Endothelial cell of umbilical vein (primary cell): ENCODE measurements around the gene PLD6. TPM values are rescaled to one million over a fixed set of nuclear protein-coding genes. Genes with fewer than 3 reads are reported as not detected.

Experiments
- BruUV-seq: library from RNA; stranded (reverse); fragments of 400-500 nt; replicated peaks from 2 replicates; lab custom pipeline; 2021; lab: Mats Ljungman, UMichigan
- CTCF ChIA-PET: fragments of 300-600, 350-600 bp; sonication (Branson Sonifier 250); formaldehyde crosslinking; loops from one replicate; lab custom pipeline; 2021; ENCODE audit warnings: antibody characterized with exemption, inconsistent platforms; lab: Charles Lee
- POLR2A ChIA-PET: fragments of 300-600, 350-600 bp; sonication (Branson Sonifier 250); formaldehyde crosslinking; loops from one replicate; lab custom pipeline; 2021; ENCODE audit warnings: antibody characterized with exemption, inconsistent platforms; lab: Charles Lee
- DNase-seq: peaks from one replicate; pipeline ENCODE4 v3.0.0-alpha.2; 2011; ENCODE audit warnings: low read depth, low spot score
- FAIRE-seq: peaks from 2 replicates; lab custom pipeline; 2011; peaks lifted over from hg19 to GRCh38; lab: Jason Lieb, UNC
- H2AFZ ChIP-seq: 2 replicates; pipeline ENCODE4 v1.6.0; 2012; ENCODE audit warnings: low read depth, low read length, control low read depth, inconsistent platforms
- H3K27ac ChIP-seq: 2 replicates; pipeline ENCODE4 v1.5.1; 2011; ENCODE audit warnings: low read depth, mild to moderate bottlenecking, control low read depth, low read length, moderate library complexity; ENCODE audit not compliant: insufficient read depth
- H3K27me3 ChIP-seq, 2 experiments: 2 replicates each; pipeline versions ENCODE4 v1.6.0 to v1.6.1; 2011; ENCODE audit warnings: low read length in 2 of 2, mixed read lengths in 1 of 2; ENCODE audit not compliant: control insufficient read depth in 2 of 2, insufficient read depth in 2 of 2
- H3K36me3 ChIP-seq, 2 experiments: 2 replicates in 1 of 2; 3 replicates in 1 of 2; pipeline ENCODE4 v1.5.1; 2011; ENCODE audit warnings: low read length in 2 of 2, mild to moderate bottlenecking in 1 of 2, moderate library complexity in 1 of 2; ENCODE audit not compliant: control insufficient read depth in 2 of 2, insufficient read depth in 2 of 2; ENCODE audit errors: extremely low read depth in 1 of 2
- H3K4me1 ChIP-seq: 3 replicates; pipeline ENCODE4 v1.5.1; 2011; ENCODE audit warnings: mild to moderate bottlenecking, low read length; ENCODE audit not compliant: control insufficient read depth, insufficient read depth; ENCODE audit errors: extremely low read depth
- H3K4me2 ChIP-seq: 2 replicates; pipeline ENCODE4 v1.6.1; 2011; ENCODE audit warnings: low read length, control low read depth, mixed read lengths; ENCODE audit not compliant: insufficient read depth
- H3K4me3 ChIP-seq, 3 experiments: fragments of 200-600 bp in 1 of 3; sonication (generic), shearing (Covaris generic) in 1 of 3; replicated peaks in 1 of 3; 2 replicates each; pipeline ENCODE4 v1.5.1; 2011 to 2016; ENCODE audit warnings: control low read depth in 3 of 3, low read length in 3 of 3, mild to moderate bottlenecking in 2 of 3, inconsistent platforms in 1 of 3, low read depth in 1 of 3, moderate library complexity in 1 of 3; ENCODE audit not compliant: insufficient read depth in 1 of 3
- H3K79me2 ChIP-seq: 2 replicates; pipeline ENCODE4 v1.6.0; 2012; ENCODE audit warnings: low read length, inconsistent platforms; ENCODE audit not compliant: control insufficient read depth, insufficient read depth
- H3K9ac ChIP-seq: replicated peaks from 2 replicates; pipeline ENCODE3; 2011; ENCODE audit warnings: low read length, control low read depth; ENCODE audit not compliant: insufficient read depth; ENCODE audit errors: extremely low read depth
- H3K9me1 ChIP-seq: replicated peaks from 3 replicates; pipeline ENCODE4 v1.6.0; 2011; ENCODE audit warnings: mild to moderate bottlenecking, low read length; ENCODE audit not compliant: control insufficient read depth, insufficient read depth; ENCODE audit errors: extremely low read depth
- H3K9me3 ChIP-seq: replicated peaks from 2 replicates; pipeline ENCODE4 v1.5.1; 2012; ENCODE audit warnings: low read length, inconsistent platforms; ENCODE audit not compliant: control insufficient read depth, insufficient read depth
- H4K20me1 ChIP-seq: replicated peaks from 2 replicates; pipeline ENCODE3; 2011; ENCODE audit warnings: mild to moderate bottlenecking, low read length; ENCODE audit not compliant: control insufficient read depth, insufficient read depth; ENCODE audit errors: extremely low read depth
- CTCF ChIP-seq, 2 donors: IDR thresholded peaks; 1 replicate in 1 of 2; 2 replicates in 1 of 2; pipeline ENCODE4 v1.5.1; 2011; ENCODE audit warnings: low read length in 2 of 2, mild to moderate bottlenecking in 2 of 2, moderate library complexity in 2 of 2, control low read depth in 1 of 2, inconsistent platforms in 1 of 2, low read depth in 1 of 2; ENCODE audit not compliant: insufficient read depth in 1 of 2; ENCODE audit errors: extremely low read depth in 1 of 2
- EZH2 ChIP-seq: IDR thresholded peaks from 2 replicates; pipeline ENCODE4 v1.6.1; 2012; ENCODE audit warnings: borderline replicate concordance, low read depth, mild to moderate bottlenecking, moderate library complexity, low read length, inconsistent platforms; ENCODE audit not compliant: severe bottlenecking
- FOS ChIP-seq: IDR thresholded peaks from 2 replicates; pipeline ENCODE4 v1.6.1; 2011; ENCODE audit warnings: mild to moderate bottlenecking, low read length, moderate library complexity, borderline replicate concordance; ENCODE audit not compliant: insufficient read depth
- MAX ChIP-seq: IDR thresholded peaks from 2 replicates; pipeline ENCODE4 v1.6.1; 2011; ENCODE audit not compliant: insufficient read depth, insufficient read length
- MYC ChIP-seq: IDR thresholded peaks from one replicate; pipeline ENCODE4 v1.6.1; 2011; ENCODE audit warnings: mild to moderate bottlenecking, low read depth, low read length
- POLR2A ChIP-seq: IDR thresholded peaks from 2 replicates; pipeline ENCODE4 v1.6.1; 2012; ENCODE audit warnings: low read depth, mild to moderate bottlenecking, control low read depth, low read length
- dilution Hi-C: fragments of 300-500 bp; cut with MboI; formaldehyde crosslinking; loops from one replicate; pipeline ENCODE4 v1.15.0; 2019; ENCODE audit warnings: low sequenced_read_pairs; ENCODE audit not compliant: extremely low pct_ligation_motif_present
- intact Hi-C: fragments of 100-400 bp; cut with micrococcal nuclease; formaldehyde crosslinking; loops from one replicate; pipeline ENCODE4 v1.10.0; 2022
- polyA plus RNA-seq, 4 experiments: library from polyadenylated mRNA; depleted of rRNA in 3 of 4; stranded (reverse) in 3 of 4; unstranded in 1 of 4; fragments of >200 nt; gene quantifications; 2 replicates each; pipeline versions ENCODE4 v1.2.1 to v1.2.3, GENCODE V29; 2011 to 2012; ENCODE audit warnings: missing spikeins in 1 of 4
- total RNA-seq: library from RNA; stranded (reverse); gene quantifications from 2 replicates; pipeline ENCODE4 v1.2.3, GENCODE V29; 2021

The PLD6 gene
- total and polyA plus RNA-seq, 2 donors (not counting 3 experiments of a cell fraction or from before 2014, with no cell fraction given): 2.9 to 4.4 TPM

DNA sequence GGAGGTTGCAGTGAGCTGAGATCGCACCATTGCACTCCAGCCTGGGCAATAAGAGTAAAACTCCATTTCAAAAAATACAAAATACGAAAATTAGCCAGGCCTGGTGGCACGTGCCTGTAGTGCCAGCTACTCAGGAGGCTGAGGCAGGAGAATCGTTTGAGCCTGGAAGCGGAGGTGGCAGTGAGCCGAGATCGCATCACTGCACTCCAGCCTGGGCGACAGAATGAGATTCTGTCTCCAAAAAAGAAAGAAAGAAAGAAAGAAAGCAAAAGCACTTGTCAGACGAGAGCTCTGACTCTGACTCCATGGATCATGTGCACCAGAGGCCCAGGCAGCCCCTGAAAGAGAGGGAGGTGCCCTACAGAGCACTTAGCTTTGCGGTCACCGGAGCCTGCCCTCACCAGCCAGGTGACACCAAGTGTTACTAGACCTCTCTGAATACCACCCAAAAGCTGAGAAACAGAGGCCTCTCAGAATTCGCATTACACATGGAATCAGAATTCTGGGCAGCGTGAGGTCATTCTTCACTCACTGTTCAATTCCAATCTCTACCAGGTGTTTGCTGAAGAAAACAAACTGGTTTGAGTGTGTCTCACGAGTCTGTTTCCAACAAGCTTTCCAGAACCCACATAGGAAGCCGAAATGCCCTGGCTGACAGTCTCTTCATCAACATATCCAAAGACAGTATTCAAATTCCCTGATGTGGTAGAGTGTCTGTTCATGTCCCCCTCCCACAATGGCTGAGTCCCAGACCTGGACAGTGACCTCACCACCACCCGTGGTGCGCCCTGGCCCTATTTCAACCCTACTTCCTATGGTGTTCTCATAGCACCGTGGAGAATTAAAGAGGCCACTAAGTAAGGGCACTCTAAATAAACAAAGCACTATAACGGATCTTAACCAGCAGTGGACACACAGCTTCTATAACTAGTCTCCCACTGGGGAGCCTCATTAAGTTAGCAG lies 29.4 kb upstream of the PLD6 start:
- intact Hi-C loops (loop anchor here (2.0 to 10.0 kb wide), 4 partner anchors 45 to 231 kb away; no protein-coding TSS in a partner anchor), dilution Hi-C loops (no loop called here)
- peak overlapping the region; percentile 64 for H3K4me2 ChIP-seq
- FAIRE-seq (no peak), DNase-seq (peak; percentile 36)
- H4K20me1 ChIP-seq: no peaks in the 10 kb centered on the region
- H3K36me3 ChIP-seq: peaks cover 4 to 13% of the 10 kb centered on the region in 2 experiments
- ChIA-PET POLR2A (no interaction called here), CTCF (interaction anchor here (1.0 to 2.5 kb wide), 5 partner anchors 12 to 407 kb away, joined by 3 to 23 read pairs (median 4); no protein-coding TSS in a partner anchor)
- H3K9me3 ChIP-seq: no peaks in the 10 kb centered on the region
- H3K79me2 ChIP-seq: peaks cover 26% of the 10 kb centered on the region
- H3K27ac ChIP-seq: peak overlapping the region; percentile 98
- peak overlapping the region in 2 of 3 experiments; percentile 71 to 91 for H3K4me3 ChIP-seq
- H3K4me1 ChIP-seq: peaks cover 10% of the 10 kb centered on the region
- peak overlapping the region; percentile 99 for H3K9ac ChIP-seq
- no peaks in the 10 kb centered on the region for H3K27me3 ChIP-seq
- TF ChIP-seq FOS: no peak
- no peak for TF ChIP-seq CTCF (IDR thresholded peaks at IDR 0.05; ENCODE audit: extremely low read depth in 1 of 2, insufficient read depth in 1 of 2, low read depth in 1 of 2, low read length in 2 of 2)
- peak; percentile 15 for TF ChIP-seq POLR2A
- no peak for TF ChIP-seq MAX
- TF ChIP-seq MYC: no peak
- TF ChIP-seq EZH2: no peak
- H3K9me1 ChIP-seq: no peaks in the 10 kb centered on the region
- no peak overlapping the region for H2AFZ ChIP-seq
- BruUV-seq: no TSS peak
